ENCODE results near the gene DYNC2LI1.

DNA sequence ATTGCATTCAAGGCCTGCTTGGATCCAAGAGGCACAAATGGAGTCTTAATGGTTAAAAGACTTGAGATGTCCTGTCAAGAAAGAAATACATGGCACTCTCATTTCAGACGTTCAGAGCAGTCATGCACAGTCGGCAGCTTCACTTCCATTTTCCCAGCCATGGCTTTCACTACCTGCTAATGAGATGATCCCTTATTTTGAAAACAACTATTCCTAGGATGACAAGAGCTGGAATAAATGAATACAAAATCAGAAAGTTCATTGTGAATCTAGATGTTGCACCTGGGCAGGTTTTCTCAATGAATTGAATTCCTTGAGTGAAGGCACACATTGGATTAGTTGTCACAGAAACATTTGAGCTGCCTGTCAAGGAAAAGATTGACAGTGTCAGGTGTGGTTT is 39.1 kb downstream of the DYNC2LI1 start:
- TF ChIP-seq, protein P1, sequence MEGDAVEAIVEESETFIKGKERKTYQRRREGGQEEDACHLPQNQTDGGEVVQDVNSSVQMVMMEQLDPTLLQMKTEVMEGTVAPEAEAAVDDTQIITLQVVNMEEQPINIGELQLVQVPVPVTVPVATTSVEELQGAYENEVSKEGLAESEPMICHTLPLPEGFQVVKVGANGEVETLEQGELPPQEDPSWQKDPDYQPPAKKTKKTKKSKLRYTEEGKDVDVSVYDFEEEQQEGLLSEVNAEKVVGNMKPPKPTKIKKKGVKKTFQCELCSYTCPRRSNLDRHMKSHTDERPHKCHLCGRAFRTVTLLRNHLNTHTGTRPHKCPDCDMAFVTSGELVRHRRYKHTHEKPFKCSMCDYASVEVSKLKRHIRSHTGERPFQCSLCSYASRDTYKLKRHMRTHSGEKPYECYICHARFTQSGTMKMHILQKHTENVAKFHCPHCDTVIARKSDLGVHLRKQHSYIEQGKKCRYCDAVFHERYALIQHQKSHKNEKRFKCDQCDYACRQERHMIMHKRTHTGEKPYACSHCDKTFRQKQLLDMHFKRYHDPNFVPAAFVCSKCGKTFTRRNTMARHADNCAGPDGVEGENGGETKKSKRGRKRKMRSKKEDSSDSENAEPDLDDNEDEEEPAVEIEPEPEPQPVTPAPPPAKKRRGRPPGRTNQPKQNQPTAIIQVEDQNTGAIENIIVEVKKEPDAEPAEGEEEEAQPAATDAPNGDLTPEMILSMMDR (IDR thresholded peaks at IDR 0.05; ENCODE audit: insufficient read depth, low read depth, low read length) = no peak
- TF ChIP-seq EZH2 (IDR thresholded peaks at IDR 0.05; ENCODE audit: insufficient read depth, low read length) = no peak
